ENCODE results near the gene MEGF11.

- TF ChIP-seq CTCF (IDR thresholded peaks at IDR 0.05) (no peak), POLR2A (IDR thresholded peaks at IDR 0.05) (no peak), POLR2AphosphoS5 (IDR thresholded peaks at IDR 0.05) (no peak)
Measured at GRCh38 chr15:66038387-66039116, 215.0 kb downstream of the MEGF11 start.

Measured in breast epithelium (tissue), 3 donors.